T-helper 2 cell treated with Interferon-gamma antibody and Interleukin-4, amounts not matched to agents 100 ng/mL and 5 ng/mL, for 36 hours (primary cell): ENCODE results near the gene OAF. TPM values are rescaled to one million over a fixed set of nuclear protein-coding genes. Genes with fewer than 3 reads are reported as not detected.

Experiments
- intact Hi-C: fragments of 100-400 bp; cut with micrococcal nuclease; formaldehyde crosslinking; loops from one replicate; pipeline ENCODE4 v1.15.1; 2023
- total RNA-seq: library from RNA; stranded (reverse); gene quantifications from 2 replicates; pipeline ENCODE4 v1.2.3, GENCODE V29; 2022

Gene OAF
- total RNA-seq, 1 donor from 2014 or later = 2.7 TPM

DNA sequence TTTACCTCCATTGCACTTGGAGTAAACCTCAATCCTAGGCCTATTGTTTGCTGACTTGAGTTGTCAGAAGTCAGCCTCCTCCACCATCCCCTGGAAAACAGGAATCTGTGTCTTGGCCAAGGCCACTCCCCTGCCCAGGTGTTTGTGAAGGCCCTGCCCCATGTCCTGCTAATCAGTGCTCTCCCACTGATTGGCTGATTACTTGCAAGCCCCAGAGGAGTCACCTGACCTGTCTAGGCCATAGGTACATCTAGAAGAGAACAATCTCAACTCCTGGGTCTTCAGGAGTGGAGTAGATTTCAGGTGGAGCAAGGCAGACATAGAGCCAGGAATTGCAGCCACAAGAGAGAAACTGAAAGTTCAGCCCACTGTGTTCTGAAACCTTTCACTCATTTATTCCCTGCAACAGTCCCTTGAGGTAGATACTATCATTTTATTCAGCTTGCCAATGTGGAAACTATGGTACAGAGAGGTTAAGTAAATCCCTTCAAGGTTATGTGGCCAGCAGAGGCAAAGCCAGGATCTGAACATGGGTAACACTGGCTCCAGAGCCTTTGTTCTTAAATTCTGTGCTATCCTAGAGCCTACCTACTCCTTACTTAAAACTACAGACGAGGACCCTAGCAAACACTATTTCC is 10.4 kb downstream of the OAF start:
- intact Hi-C loops = no loop called here

DNA sequence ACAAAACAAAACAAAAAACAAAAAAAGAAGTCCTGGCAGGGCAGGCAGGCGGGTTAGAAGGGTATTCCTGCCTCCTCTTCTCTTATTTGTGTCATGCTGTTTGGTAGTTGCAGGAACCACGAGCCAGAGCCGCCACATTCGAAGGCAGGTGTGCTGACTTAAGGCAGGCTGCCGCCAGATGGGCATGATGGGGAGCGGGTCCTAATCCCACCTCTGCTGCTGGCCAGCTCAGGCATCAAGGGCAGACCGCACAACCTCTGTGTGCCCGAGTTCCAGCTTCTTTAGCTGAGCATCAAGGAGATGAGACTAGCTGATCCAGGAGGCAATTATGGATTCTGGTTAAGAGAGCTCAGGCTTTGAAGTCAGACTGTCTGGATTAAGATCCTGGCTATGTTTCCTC is 12.1 kb downstream of the OAF start:
- intact Hi-C loops = no loop called here

DNA sequence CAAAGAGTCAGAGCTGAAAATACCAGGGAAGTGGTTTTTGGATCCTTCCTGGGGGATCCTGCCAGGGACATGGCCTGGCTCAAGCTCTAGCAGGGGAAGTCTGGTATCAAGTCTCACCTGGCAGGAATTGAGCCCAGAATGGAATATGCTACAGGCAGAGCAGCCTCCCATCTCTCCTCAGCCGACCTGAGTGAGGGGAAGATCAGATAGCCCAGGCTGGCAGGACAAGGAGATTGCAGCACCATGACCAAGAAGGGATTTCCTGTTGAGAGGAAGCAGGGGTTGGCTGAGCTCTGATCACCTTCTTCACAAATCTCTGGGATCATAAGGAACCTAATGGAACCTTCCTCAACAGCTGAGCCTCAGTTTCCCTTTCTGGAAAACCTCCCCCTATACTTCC is 13.0 kb downstream of the OAF start:
- intact Hi-C loops = no loop called here

DNA sequence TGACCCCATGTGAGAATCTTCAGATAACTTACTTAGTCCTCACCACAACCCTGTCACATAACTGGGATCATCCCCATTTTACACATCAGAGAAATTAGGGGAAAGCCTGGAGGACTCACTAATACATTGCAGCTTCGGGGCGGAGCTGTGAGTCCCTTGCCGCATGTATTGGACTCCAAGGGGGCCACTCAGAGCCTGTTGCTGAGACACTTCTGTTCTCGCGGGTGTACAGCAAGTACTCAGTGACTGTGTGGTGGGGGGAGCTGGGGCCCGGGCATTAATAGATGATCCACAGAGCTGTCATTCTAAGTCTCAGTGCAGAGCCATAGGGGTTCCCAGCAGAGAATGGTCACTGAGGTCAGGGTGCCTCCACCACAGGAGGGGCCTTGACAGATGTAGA is 13.5 kb downstream of the OAF start:
- intact Hi-C loops = no loop called here

DNA sequence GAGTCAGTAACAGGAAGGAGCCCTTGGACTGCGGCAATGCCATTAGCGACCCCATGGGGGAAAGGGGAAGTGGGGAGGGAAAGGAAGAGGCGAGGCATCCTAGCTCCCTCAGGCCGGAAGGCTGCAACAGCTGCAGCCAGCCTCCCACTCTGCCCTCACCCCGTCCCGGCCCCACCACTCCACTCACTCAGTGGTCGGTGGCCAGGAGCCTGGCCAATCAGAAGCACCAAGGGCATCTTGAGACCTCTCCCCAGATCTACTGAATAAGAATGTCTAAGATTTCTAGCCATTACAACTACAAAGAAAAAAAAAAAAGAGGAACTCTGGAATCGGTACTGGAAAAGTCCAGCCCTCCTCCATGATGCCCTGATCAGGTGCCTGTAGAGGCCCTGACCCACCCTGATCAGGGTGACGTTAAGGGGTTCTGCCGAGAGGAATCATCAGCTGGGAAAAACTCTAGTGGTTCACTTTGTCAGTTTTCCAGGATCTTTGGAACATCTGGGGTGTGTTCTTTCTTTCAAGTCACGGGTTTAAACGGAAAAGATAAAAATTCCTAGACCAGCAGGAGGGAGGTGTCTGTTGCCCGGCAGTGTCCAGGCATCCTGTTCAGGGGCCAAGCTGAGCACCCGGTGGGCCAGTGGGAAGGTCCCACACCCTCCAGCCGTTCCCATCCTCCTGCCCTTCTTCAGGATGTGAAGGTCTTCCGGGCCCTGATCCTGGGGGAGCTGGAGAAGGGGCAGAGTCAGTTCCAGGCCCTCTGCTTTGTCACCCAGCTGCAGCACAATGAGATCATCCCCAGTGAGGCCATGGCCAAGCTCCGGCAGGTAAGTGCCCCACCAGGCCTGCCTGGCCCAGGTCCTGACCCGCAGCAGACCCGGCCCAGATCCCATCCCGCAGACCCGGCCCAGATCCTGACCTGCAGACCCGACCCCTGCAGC is 14.4 kb downstream of the OAF start:
- intact Hi-C loops = no loop called here

DNA sequence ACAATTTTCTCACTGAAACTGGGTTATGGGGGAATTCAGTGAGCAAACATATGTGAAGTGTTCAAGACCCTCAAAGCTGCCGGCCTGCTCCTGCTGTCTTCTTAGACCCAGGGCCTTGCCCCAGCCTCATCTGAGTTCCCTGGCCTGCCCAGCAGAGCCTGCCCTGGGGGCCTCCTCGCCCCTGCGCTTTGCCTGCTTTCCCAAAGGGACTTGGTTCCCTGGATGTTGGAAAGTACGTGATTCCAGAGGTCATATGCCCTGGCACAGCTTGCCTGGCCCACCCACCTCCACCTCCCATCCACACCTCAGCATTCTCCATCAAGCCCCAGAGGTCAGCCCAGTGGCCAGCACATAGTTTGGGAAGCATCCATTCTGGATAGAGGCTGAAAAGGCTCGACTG is 15.4 kb downstream of the OAF start:
- intact Hi-C loops = no loop called here

DNA sequence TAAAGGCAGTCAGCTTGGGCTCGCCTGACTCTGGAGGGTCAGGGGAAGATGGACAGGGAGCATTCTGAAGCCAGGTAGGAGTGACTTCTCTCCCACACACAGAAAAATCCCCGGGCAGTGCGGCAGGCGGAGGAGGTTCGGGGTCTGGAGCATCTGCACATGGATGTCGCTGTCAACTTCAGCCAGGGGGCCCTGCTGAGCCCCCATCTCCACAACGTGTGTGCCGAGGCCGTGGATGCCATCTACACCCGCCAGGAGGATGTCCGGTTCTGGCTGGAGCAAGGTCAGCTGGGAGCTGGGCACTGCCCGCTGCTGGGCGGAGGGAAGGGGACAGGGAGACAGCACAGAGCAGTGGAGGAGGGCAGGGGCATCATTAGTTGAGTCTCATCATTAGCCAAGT is 15.9 kb downstream of the OAF start:
- intact Hi-C loops = no loop called here

DNA sequence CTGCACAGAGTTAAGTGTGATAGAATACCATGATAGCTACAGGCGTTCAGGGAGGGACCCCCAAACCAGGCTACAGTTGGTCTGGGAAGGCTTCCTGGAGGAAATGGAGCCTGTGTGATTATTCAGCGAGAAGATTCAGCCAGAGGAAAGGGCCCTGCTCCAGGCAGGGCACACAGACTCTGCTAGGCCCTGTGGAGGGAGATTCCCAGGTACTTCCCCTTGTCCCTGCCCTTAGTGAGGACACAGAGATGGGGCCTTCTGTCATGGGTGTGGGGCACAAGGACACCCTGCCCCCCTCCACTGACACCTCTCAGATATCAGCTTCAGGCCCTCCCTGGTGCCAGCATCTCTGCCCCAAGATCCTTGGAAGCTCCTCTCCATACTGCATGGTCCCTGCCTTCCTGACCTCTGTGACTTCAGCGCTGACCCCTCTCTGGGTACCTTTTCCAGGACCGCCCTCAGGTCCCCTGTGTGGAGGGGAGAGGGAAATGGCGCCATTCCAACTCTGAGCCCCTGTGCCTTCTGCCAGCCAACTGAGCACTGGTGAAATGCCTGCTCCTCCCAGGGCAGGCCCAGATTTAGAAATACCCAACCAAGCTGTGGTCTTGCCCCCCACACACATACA is 16.5 kb downstream of the OAF start:
- intact Hi-C loops = no loop called here

DNA sequence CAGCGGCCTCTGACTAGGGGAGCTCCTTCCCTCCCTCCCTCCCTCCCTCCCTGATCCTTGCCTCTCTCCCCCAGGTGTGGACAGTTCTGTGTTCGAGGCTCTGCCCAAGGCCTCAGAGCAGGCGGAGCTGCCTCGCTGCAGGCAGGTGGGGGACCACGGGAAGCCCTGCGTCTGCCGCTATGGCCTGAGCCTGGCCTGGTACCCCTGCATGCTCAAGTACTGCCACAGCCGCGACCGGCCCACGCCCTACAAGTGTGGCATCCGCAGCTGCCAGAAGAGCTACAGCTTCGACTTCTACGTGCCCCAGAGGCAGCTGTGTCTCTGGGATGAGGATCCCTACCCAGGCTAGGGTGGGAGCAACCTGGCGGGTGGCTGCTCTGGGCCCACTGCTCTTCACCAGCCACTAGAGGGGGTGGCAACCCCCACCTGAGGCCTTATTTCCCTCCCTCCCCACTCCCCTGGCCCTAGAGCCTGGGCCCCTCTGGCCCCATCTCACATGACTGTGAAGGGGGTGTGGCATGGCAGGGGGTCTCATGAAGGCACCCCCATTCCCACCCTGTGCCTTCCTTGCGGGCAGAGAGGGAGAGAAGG is 18.1 kb downstream of the OAF start:
- intact Hi-C loops = loop anchor here (1.0 kb wide), 1 partner anchor 57 kb away; no protein-coding TSS in a partner anchor

DNA sequence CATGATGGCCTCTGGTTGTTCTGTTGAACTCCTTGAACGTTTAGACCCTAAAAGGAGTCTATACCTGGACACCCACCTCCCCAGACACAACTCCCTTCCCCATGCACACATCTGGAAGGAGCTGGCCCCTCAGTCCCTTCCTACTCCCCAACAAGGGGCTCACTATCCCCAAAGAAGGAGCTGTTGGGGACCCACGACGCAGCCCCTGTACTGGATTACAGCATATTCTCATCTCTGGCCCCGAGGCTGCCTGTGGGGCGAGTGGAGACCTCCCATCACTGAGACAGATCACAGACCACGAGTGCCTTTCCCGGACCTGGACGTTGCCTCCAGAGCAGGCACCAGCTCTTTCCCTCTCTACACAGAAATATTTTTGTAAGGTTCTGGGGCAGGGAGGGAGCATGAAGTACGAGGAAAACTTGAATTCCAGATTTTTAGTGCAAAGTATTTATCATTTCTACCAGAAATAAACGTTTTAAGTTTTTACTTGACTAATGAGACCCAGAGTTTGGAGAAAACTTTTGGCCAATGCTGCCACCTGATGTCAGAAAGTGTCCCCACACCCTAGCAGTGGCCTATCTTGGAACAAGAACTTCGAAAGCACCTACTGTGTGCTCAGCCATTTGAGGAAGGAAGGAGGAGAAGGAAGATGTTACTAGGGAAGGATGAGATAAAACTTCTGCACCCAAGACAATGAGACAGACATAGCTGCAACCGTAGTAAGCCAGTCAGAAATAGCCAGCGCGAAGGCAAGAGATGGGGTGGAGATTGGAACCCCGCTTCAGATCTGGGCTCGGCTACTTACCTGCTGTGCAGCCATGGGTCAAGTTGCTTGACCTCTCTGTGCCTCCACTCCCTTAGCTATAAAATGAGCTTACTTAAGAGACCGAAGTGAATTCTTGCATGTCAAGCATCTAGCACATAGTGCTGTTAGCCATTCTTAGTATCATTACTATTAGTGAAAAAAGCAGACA is 18.9 kb downstream of the OAF start:
- intact Hi-C loops = loop anchor here (1.0 kb wide), 1 partner anchor 57 kb away; no protein-coding TSS in a partner anchor

DNA sequence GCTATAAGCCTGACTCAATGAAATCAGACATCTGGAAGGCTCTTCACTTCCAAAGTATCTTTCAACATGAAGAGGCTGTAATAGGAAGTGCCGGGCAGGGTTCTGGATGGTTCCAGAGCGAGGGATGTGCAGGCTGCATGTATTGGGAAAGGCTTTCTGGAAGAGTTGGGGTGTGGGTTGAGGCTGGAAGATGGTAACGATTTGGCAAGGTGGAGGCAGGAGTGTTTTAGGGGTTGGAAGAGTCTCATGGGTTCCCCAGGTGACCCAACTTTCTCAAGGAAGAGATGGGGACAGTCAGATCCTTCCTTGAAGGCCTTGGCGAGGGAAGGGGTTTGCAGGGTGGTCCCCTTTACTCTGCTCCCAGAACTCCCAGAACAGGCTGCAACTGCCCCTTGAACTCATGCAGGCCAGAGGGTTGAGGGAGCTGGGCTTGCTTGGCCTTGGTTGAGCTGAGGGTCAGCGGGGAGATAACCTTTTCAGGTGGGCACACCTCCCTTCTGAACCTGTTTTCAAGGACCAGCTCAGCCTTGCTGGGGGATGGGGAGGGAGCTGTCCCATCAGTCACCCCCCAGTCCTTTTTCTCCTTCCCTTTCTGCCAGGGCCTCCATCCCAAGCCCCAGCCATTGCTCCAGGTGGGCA is 19.7 kb downstream of the OAF start:
- intact Hi-C loops = no loop called here

DNA sequence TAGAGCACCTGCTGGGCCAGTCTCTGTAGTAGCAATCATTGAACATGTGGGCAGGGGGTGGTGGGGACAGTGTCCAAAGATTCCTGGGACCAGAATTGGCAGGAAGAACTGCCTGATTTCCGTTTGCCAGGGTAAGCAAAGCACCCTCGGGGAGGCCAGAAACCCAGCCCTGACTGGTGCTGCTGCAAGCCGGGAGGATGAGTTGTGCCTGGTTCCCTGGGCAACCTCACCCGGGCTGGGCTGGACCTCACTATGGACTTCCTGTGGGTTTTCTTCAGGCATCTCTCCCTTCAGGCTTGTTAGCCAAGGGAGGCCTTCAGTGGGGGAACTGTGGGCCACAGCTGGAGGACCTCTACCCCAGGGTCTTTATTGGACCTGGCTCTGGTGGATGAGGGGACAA is 21.1 kb downstream of the OAF start:
- intact Hi-C loops = no loop called here

DNA sequence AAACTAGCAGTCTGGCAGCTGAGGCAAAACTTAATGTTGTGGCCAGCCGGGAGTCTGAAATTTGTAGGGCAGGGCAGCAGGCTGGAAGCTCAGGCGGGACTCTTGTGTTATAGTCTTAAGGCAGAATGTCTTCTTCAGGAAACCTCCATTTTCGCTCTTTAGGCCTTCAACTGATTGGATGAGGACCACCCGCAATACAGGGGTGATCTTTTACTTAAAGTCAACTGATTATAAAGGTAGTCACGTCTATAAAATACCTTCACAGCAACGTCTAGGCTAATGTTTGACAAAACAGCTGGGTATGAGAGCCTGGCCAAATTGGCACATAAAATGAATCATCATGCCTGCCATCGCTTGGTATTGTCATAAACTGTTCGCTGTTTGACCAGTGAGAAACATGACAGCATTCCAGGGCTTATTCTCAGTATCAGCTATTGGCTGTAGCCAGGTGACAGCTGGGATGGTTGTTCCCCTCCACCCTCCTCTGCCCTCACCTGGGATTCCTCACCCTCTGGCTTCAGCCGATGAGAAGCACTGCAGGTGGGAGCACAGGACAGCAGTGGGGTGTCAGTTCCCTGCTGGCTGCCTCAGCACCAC is 22.5 kb downstream of the OAF start:
- intact Hi-C loops = no loop called here

DNA sequence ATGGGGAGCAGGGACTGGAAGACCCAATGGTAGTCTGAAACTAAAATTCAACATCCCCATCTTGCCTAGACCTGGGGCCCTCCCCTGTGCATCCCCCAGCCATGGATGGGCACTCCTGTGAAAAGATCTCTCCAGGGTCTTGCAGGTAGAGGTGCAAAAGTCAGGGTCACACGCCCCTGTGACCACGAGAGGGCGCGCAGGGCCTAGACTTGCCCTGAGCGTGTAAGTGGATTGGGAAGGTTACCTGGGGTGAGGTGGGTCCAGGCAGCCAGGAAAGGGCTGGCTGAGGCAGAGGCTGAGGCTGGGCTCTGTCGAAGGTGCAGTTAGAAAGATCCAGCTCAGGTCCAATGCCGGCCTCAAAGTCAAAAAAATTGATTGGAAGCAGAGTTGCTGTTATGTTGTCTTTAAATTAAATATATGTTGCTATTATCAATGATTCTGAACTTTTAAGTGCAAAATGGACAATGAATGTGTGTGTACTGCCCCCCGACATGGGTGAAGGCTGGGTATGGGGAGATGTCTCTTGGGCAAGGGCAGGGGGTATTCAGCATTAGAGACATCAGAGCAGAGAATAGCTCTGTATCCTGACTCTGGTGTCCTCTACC is 24.3 kb downstream of the OAF start:
- intact Hi-C loops = loop anchor here (1.0 kb wide), 1 partner anchor 68 kb away; no protein-coding TSS in a partner anchor

DNA sequence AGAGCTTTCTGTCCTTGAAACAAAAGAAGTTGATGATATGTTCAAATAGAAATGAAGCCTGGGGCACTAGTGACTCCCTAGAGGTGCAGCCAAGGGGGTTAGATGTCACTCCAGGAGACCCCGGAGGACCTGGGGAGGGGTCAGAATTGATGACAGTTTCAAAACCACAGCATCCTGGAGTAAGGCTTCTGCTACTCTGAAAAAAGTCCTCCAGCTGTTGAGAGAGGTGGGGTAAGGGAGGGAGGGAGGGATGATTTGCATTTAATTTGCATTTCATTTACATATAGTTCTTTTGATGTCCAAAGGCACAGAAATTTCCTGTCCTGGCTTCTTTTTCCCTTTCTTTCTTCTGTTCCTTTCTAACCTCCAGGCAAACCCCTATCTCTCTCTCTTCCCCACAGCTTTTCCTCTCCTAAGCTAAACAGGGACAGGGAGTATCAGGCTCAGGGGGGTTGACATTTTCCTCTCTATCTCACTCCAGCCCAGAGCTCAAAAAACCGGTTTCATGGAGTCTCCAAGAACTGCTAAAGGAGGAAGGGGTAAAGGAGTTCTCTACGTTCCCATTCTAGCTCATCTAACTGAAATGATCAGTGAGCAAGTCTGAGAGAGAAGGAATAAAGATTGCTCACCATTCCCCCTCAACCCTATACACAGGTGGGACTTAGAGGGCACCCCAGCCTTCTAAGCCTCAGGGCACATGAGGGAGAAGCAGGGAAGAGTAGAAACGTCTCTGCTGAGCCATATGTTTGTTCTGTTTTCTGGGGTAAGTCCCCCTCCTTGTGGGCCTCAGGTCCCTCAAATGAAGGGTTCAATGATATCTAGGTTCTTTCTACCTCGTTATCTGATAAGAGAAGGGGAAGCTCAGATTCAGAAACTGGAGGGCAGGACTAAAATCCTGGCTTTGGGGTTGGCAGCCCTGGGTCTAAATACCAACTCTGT is 25.6 kb downstream of the OAF start:
- intact Hi-C loops = no loop called here

DNA sequence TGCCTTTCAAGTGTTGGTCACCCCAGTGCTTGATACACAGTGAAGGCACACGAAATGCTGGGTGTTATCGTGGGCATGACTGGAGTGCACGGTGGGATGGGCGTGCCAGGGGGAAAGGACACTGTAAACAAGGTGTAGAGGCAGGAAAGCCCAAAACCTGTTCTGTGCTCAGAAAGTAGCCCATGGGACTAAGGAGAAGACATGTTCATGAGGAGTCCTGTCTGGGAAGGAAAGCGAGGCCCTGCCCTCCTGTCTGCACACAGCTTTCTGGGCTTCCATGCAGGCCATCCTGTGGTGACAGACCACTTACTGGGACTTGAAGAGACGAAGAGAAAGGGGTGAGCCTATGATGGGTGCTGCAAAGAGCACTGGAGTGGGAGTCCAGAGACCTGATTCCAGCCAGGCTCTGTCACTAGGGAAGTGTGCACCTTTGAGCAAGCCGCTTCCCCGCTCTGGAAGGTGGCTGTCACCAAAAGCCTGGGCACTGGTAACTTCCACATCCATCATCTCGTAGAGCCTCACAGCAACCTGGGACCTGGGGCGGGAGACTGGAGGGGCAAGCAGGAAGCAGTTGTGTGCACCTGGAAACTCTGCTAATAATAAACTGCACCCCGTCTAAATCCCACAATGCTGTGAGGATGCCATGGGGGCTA is 28.3 kb downstream of the OAF start:
- intact Hi-C loops = no loop called here
